KMS-11 (cell line): ENCODE data around the gene TXNRD1.

Source experiments
- H2AFZ ChIP-seq: fragments of 200-600 bp; sonication (generic); 2 replicates; pipeline ENCODE4 v1.6.1; 2016; ENCODE audit warnings: antibody characterized with exemption, mixed run types, low read depth
- H3K27ac ChIP-seq: fragments of 200-600 bp; sonication (generic); 2 replicates; pipeline ENCODE4 v1.6.1; 2016; ENCODE audit warnings: mild to moderate bottlenecking, mixed run types
- H3K27me3 ChIP-seq: fragments of 200-600 bp; sonication (generic); 2 replicates; pipeline ENCODE4 v1.6.1; 2017; ENCODE audit warnings: mild to moderate bottlenecking, low read depth, mixed run types, moderate library complexity; ENCODE audit not compliant: insufficient read depth
- H3K36me3 ChIP-seq: fragments of 200-600 bp; sonication (generic); 2 replicates; pipeline ENCODE4 v1.6.1; 2017; ENCODE audit warnings: mild to moderate bottlenecking, mixed run types; ENCODE audit not compliant: insufficient read depth
- H3K4me1 ChIP-seq: fragments of 200-600 bp; sonication (generic); 2 replicates; pipeline ENCODE4 v1.6.1; 2016; ENCODE audit warnings: mild to moderate bottlenecking, low read depth, mixed run types; ENCODE audit not compliant: poor library complexity, severe bottlenecking
- H3K4me2 ChIP-seq: fragments of 200-600 bp; sonication (generic); 2 replicates; pipeline ENCODE4 v1.7.0; 2016; ENCODE audit warnings: mild to moderate bottlenecking, mixed run types
- H3K4me3 ChIP-seq: fragments of 200-600 bp; sonication (generic); IDR thresholded peaks from 2 replicates; pipeline ENCODE4 v1.6.1; 2017; ENCODE audit warnings: low read depth, low read length, mixed read lengths; ENCODE audit not compliant: insufficient read depth
- H3K79me2 ChIP-seq: fragments of 200-600 bp; sonication (generic); 2 replicates; pipeline ENCODE4 v1.6.1; 2016; ENCODE audit warnings: low read depth, mixed run types; ENCODE audit not compliant: insufficient read depth
- H3K9ac ChIP-seq: fragments of 200-600 bp; sonication (generic); 2 replicates; pipeline ENCODE4 v1.6.1; 2016; ENCODE audit warnings: mild to moderate bottlenecking, mixed run types
- H4K20me1 ChIP-seq: fragments of 200-600 bp; sonication (generic); 2 replicates; pipeline ENCODE4 v1.6.1; 2016; ENCODE audit warnings: mild to moderate bottlenecking, mixed run types; ENCODE audit not compliant: insufficient read depth
- CTCF ChIP-seq: fragments of 200-600 bp; sonication (generic); conservative IDR thresholded peaks from 2 replicates; pipeline ENCODE4 v1.6.1; 2017; ENCODE audit warnings: low read depth, mild to moderate bottlenecking, antibody characterized with exemption, low read length, moderate library complexity, mixed read lengths

TXNRD1 gene

GRCh38 chr12:104333692-104334255 is 118.2 kb downstream of the TXNRD1 start:
- TF ChIP-seq CTCF: no peak
- Histone ChIP-seq H3K9ac (no peak overlapping the region), H3K36me3 (peaks cover 20% of the 10 kb centered on the region; the same call in 1 of the 2 replicates), H3K4me3 (no peak overlapping the region), H2AFZ (no peak overlapping the region), H3K27me3 (no peaks in the 10 kb centered on the region), H3K79me2 (no peaks in the 10 kb centered on the region), H4K20me1 (no peaks in the 10 kb centered on the region), H3K4me1 (no peaks in the 10 kb centered on the region), H3K4me2 (no peak overlapping the region), H3K27ac (no peak overlapping the region)

- Histone ChIP-seq H3K4me2 (no peak overlapping the region), H3K27ac (no peak overlapping the region), H3K79me2 (no peaks in the 10 kb centered on the region), H3K36me3 (peaks cover 16% of the 10 kb centered on the region; the same call in 1 of the 2 replicates), H4K20me1 (no peaks in the 10 kb centered on the region), H3K27me3 (no peaks in the 10 kb centered on the region), H3K4me1 (no peaks in the 10 kb centered on the region), H3K9ac (no peak overlapping the region), H2AFZ (no peak overlapping the region), H3K4me3 (no peak overlapping the region)
- no peak for TF ChIP-seq CTCF
Observed at GRCh38 chr12:104334581-104334980, 119.0 kb downstream of the TXNRD1 start.

GRCh38 chr12:104336115-104336514 is 120.5 kb downstream of the TXNRD1 start:
- no peaks in the 10 kb centered on the region for H3K79me2 ChIP-seq
- H3K36me3 ChIP-seq: peaks cover 16% of the 10 kb centered on the region; the same call in 1 of the 2 replicates
- no peak overlapping the region for H3K27ac ChIP-seq
- no peak overlapping the region for H3K4me2 ChIP-seq
- no peaks in the 10 kb centered on the region for H3K27me3 ChIP-seq
- no peak overlapping the region for H2AFZ ChIP-seq
- H3K4me1 ChIP-seq: no peaks in the 10 kb centered on the region
- no peak overlapping the region for H3K4me3 ChIP-seq
- no peaks in the 10 kb centered on the region for H4K20me1 ChIP-seq
- no peak overlapping the region for H3K9ac ChIP-seq
- TF ChIP-seq CTCF: no peak

- Histone ChIP-seq H2AFZ (no peak overlapping the region), H3K9ac (no peak overlapping the region), H3K27me3 (no peaks in the 10 kb centered on the region), H3K4me1 (no peaks in the 10 kb centered on the region), H3K79me2 (no peaks in the 10 kb centered on the region), H3K36me3 (peaks cover 8% of the 10 kb centered on the region; the same call in 1 of the 2 replicates), H3K4me2 (no peak overlapping the region), H3K27ac (no peak overlapping the region), H3K4me3 (no peak overlapping the region), H4K20me1 (no peaks in the 10 kb centered on the region)
- no peak for TF ChIP-seq CTCF
Observed at GRCh38 chr12:104337030-104337558, 121.5 kb downstream of the TXNRD1 start.
